Vagina (tissue), 2 donors: Measurements from ENCODE around the gene SEC11A.

Source experiments
- POLR2A ChIP-seq, 2 donors: fragments of 450-650 bp; IDR thresholded peaks; one replicate each; pipeline ENCODE4 v1.6.1; 2017; ENCODE audit warnings: antibody characterized with exemption in 2 of 2, mild to moderate bottlenecking in 2 of 2, moderate library complexity in 2 of 2
- POLR2AphosphoS5 ChIP-seq, 2 donors: sonication (generic); formaldehyde crosslinking; IDR thresholded peaks; one replicate each; pipeline ENCODE4 v1.9.0; 2017; ENCODE audit warnings: antibody characterized with exemption in 2 of 2, mild to moderate bottlenecking in 2 of 2, low read depth in 1 of 2; ENCODE audit not compliant: insufficient read depth in 1 of 2
- TF ChIP-seq, protein P1 (sequence below), 3 experiments: fragments of 450-650 bp in 2 of 3; fragments of 200-600 bp in 1 of 3; sonication (generic) in 1 of 3; IDR thresholded peaks; one replicate each; pipeline ENCODE4 v1.5.1; 2017 to 2019; ENCODE audit warnings: antibody characterized with exemption in 3 of 3, mild to moderate bottlenecking in 2 of 3, moderate library complexity in 2 of 3

DNA sequence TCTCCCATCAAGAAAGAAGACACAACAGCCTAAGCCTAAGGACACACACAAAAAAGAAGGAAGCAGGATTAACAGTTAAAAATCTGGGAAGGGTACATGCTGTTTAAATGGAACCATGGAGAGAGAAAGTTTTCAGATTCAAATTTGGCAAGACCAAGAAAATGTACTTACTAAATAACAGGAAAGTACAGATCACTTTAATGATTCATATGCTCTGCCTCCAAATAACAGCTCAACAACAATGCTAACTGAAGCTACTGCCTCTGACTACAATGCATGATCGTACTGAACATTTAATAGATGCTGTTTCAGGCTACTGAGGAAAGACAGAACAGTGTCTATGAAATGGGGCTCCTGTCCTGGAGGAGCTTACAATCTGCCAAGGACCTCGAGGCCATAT is 49.6 kb downstream of the SEC11A start:
- TF ChIP-seq, protein P1, sequence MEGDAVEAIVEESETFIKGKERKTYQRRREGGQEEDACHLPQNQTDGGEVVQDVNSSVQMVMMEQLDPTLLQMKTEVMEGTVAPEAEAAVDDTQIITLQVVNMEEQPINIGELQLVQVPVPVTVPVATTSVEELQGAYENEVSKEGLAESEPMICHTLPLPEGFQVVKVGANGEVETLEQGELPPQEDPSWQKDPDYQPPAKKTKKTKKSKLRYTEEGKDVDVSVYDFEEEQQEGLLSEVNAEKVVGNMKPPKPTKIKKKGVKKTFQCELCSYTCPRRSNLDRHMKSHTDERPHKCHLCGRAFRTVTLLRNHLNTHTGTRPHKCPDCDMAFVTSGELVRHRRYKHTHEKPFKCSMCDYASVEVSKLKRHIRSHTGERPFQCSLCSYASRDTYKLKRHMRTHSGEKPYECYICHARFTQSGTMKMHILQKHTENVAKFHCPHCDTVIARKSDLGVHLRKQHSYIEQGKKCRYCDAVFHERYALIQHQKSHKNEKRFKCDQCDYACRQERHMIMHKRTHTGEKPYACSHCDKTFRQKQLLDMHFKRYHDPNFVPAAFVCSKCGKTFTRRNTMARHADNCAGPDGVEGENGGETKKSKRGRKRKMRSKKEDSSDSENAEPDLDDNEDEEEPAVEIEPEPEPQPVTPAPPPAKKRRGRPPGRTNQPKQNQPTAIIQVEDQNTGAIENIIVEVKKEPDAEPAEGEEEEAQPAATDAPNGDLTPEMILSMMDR (IDR thresholded peaks at IDR 0.05): no peak
- TF ChIP-seq POLR2A (IDR thresholded peaks at IDR 0.05): no peak
- TF ChIP-seq POLR2AphosphoS5 (IDR thresholded peaks at IDR 0.05; ENCODE audit: insufficient read depth in 1 of 2, low read depth in 1 of 2): no peak
